Progenitor cell of endocrine pancreas (in vitro differentiated cells): ENCODE results near the gene BRD1. TPM values are rescaled to one million over a fixed set of nuclear protein-coding genes. Genes with fewer than 3 reads are reported as not detected.

Experiments
- DNase-seq: peaks from one replicate; pipeline ENCODE4 v3.0.0; 2021; ENCODE audit warnings: low spot score; ENCODE audit not compliant: unreplicated experiment
- H3K27ac Mint-ChIP-seq: 2 replicates; pipeline ENCODE4 v1.8.0; 2021; ENCODE audit warnings: mild to moderate bottlenecking, moderate library complexity, mixed read lengths
- H3K27me3 Mint-ChIP-seq: 2 replicates; pipeline ENCODE4 v1.8.0; 2021; ENCODE audit warnings: mixed read lengths
- H3K36me3 Mint-ChIP-seq: 2 replicates; pipeline ENCODE4 v1.8.0; 2022; ENCODE audit warnings: mixed read lengths; ENCODE audit not compliant: insufficient read depth
- H3K4me1 Mint-ChIP-seq: 2 replicates; pipeline ENCODE4 v1.8.0; 2021; ENCODE audit warnings: low read depth, mixed read lengths
- H3K4me3 Mint-ChIP-seq: 2 replicates; pipeline ENCODE4 v1.8.0; 2021; ENCODE audit warnings: low read depth, mild to moderate bottlenecking, moderate library complexity, mixed read lengths
- H3K9me3 Mint-ChIP-seq: 2 replicates; pipeline ENCODE4 v1.8.0; 2021; ENCODE audit warnings: low read depth, mixed read lengths
- total RNA-seq: library from RNA; stranded (reverse); gene quantifications from 2 replicates; pipeline ENCODE4 v1.2.1, GENCODE V29; 2021
- TF ChIP-seq, protein P1 (sequence below): fragments of 200-600 bp; sonication (generic); IDR thresholded peaks from one replicate; pipeline ENCODE4 v1.5.0; 2021; ENCODE audit warnings: antibody characterized with exemption, mild to moderate bottlenecking; ENCODE audit not compliant: unreplicated experiment

BRD1 gene
- total RNA-seq, 1 donor from 2014 or later: 65.7 TPM

- Mint-ChIP-seq H3K27me3 (peaks cover 68% of the 10 kb centered on the region), H3K36me3 (no peaks in the 10 kb centered on the region), H3K4me3 (no peak overlapping the region)
Observed at GRCh38 chr22:49726022-49726681, 101.5 kb downstream of the BRD1 start.

GRCh38 chr22:49725516-49725915 lies 102.2 kb downstream of the BRD1 start:
- Mint-ChIP-seq H3K27ac (no peak overlapping the region), H3K4me1 (no peaks in the 10 kb centered on the region), H3K36me3 (no peaks in the 10 kb centered on the region), H3K9me3 (no peaks in the 10 kb centered on the region), H3K4me3 (no peak overlapping the region), H3K27me3 (peaks cover 64% of the 10 kb centered on the region)
- TF ChIP-seq, protein P1, sequence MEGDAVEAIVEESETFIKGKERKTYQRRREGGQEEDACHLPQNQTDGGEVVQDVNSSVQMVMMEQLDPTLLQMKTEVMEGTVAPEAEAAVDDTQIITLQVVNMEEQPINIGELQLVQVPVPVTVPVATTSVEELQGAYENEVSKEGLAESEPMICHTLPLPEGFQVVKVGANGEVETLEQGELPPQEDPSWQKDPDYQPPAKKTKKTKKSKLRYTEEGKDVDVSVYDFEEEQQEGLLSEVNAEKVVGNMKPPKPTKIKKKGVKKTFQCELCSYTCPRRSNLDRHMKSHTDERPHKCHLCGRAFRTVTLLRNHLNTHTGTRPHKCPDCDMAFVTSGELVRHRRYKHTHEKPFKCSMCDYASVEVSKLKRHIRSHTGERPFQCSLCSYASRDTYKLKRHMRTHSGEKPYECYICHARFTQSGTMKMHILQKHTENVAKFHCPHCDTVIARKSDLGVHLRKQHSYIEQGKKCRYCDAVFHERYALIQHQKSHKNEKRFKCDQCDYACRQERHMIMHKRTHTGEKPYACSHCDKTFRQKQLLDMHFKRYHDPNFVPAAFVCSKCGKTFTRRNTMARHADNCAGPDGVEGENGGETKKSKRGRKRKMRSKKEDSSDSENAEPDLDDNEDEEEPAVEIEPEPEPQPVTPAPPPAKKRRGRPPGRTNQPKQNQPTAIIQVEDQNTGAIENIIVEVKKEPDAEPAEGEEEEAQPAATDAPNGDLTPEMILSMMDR: no peak
- DNase-seq: no peak

More at GRCh38 chr22:49726022-49726681, 101.5 kb downstream of the BRD1 start:
- Mint-ChIP-seq H3K4me1 (no peaks in the 10 kb centered on the region), H3K27ac (no peak overlapping the region), H3K9me3 (no peaks in the 10 kb centered on the region)
- no peak for DNase-seq
- TF ChIP-seq, protein P1: no peak

DNA sequence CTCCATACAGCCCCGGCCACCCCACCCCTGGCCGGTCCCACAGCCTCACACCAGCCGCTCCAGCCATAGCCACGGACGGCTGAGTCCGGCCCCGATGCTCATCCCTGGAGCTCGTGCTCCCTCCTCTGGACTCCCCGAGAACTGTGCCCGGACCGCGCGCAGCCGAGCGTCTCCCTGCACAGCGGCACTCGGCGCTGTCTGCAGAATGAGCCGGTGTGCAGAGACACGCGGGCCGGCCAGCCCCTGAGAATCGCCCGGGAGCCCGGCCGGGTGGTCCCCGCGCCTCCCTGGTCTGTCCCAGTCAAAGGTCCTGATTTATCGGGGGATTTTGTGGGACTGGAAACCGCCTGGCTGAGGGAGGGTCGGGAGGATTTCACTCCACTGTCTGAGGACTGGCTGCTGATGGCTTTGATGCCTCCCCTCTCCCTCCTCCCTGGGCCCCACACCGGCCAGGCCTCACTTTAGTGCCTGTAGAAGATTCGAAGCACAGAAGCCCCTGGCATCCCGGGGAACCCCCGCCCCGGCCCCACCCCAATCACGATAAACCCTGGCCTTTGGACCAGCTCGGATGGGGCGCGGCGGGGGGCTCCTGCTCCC lies 102.7 kb downstream of the BRD1 start:
- H3K4me1 Mint-ChIP-seq: no peaks in the 10 kb centered on the region
- H3K9me3 Mint-ChIP-seq: no peaks in the 10 kb centered on the region
- peak; percentile 71 for DNase-seq
- TF ChIP-seq, protein P1: peak; percentile 84
- peaks cover 61% of the 10 kb centered on the region for H3K27me3 Mint-ChIP-seq
- no peak overlapping the region for H3K4me3 Mint-ChIP-seq
- no peak overlapping the region for H3K27ac Mint-ChIP-seq
- H3K36me3 Mint-ChIP-seq: no peaks in the 10 kb centered on the region

DNA sequence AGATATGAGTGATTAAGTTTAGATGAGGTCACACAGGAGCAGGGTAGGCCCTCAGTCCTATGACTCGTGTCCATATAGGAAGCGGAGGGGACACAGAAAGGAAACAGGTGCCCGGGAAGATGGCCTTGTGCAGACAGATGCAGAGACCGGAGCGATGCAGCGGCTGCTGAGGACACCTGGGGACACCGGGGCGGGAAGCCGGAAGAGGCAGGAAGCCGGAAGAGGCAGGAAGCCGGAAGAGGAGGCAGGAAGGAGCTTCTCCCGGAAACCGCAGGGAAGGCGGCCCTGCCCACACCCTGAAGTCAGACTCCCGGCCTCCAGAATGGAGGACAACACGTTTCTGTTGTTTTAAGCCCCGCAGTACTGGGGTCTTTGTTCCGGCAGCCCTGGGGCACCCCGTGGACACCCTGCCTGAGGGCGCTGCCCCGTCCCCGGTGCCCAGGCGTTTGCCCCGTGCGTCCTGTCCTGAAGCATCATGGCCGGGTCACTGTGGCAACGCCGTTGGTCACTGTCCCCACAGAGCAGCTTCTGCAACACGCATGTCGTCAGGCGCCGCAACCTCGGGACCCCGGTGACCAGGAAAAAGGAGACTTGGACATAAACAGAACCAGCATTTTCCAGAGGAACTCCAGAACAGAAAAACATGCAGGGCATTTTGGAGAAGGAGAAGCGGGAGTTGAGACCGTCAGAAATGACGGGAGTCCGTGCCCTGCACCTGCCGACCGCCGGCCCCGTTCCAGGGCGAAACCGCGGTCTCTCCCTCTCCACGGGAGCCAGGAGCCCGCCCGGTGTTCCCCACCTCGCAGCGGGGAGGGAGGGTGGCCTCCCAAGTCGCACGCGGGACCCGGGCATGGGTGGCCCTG lies 103.4 kb downstream of the BRD1 start:
- Mint-ChIP-seq H3K9me3 (no peaks in the 10 kb centered on the region), H3K36me3 (no peaks in the 10 kb centered on the region), H3K4me3 (no peak overlapping the region), H3K4me1 (no peaks in the 10 kb centered on the region), H3K27me3 (peaks cover 67% of the 10 kb centered on the region), H3K27ac (no peak overlapping the region)
- DNase-seq: no peak
- TF ChIP-seq, protein P1: no peak

DNA sequence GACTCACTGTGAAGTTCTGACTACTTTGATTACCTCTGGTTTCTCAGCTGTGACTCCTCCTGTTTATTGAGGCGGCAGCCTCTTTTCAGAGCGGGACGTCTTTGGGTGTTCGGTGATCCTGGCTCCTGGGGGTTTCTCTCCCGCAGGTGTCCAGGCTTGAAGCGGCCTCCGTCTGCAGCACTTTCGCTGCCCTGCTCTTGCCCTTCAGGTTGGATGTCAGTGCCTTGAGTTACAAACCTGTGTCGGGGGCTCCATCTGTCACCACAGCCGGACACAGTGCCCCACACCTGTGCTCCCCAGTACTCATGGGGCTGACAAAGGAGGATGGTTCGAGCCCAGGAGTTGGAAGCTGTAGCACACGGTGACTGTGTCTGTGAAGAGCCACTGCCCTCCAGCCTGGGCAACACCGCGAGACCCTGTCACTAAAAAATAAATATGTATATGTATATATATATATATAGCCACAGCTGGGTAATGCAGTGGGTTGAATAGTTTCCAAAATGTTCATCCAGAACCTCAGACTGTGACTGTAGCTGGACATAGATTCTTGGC lies 104.1 kb downstream of the BRD1 start:
- Mint-ChIP-seq H3K4me1 (no peaks in the 10 kb centered on the region), H3K27ac (no peak overlapping the region), H3K36me3 (no peaks in the 10 kb centered on the region), H3K9me3 (no peaks in the 10 kb centered on the region), H3K27me3 (peaks cover 66% of the 10 kb centered on the region), H3K4me3 (no peak overlapping the region)
- TF ChIP-seq, protein P1: no peak
- no peak for DNase-seq
